Activated CD8-positive, alpha-beta T cell treated with anti-CD3 and anti-CD28 coated beads, Interleukin-2, amount 10 ng/mL, durations not matched to agents 7 days and 5 days (primary cell): ENCODE data around the gene HBQ1. TPM values are rescaled to one million over a fixed set of nuclear protein-coding genes. Genes with fewer than 3 reads are reported as not detected.
A peak's percentile ranks its signal among the peaks of the same experiment; 100 is the strongest.

Experiments used
- ATAC-seq: fragments of 150-1000 bp; cut with Tn5 transposase; one replicate; pipeline ENCODE4 v1.10.0; 2021; ENCODE audit warnings: moderate library complexity
- CTCF ChIA-PET: fragments of 350-600 bp; sonication (Branson Sonifier 250); formaldehyde crosslinking; loops from one replicate; lab custom pipeline; 2021; ENCODE audit warnings: antibody characterized with exemption; lab: Charles Lee
- POLR2A ChIA-PET: fragments of 350-600 bp; sonication (Branson Sonifier 250); formaldehyde crosslinking; loops from one replicate; lab custom pipeline; 2021; ENCODE audit warnings: antibody characterized with exemption; lab: Charles Lee
- DNase-seq: peaks from one replicate; pipeline ENCODE4 v3.0.0-alpha.2; 2020
- H3K27ac Mint-ChIP-seq: one replicate; pipeline ENCODE4 v1.8.0; 2021; ENCODE audit warnings: mild to moderate bottlenecking, mixed read lengths
- H3K27me3 Mint-ChIP-seq: one replicate; pipeline ENCODE4 v1.8.0; 2021; ENCODE audit warnings: low read depth, mixed read lengths
- H3K36me3 Mint-ChIP-seq: one replicate; pipeline ENCODE4 v1.8.0; 2021; ENCODE audit warnings: low read depth, mixed read lengths
- H3K4me1 Mint-ChIP-seq: one replicate; pipeline ENCODE4 v1.8.0; 2021; ENCODE audit warnings: low read depth, mixed read lengths
- H3K4me3 Mint-ChIP-seq: one replicate; pipeline ENCODE4 v1.8.0; 2021; ENCODE audit warnings: mild to moderate bottlenecking, mixed read lengths
- H3K9me3 Mint-ChIP-seq: one replicate; pipeline ENCODE4 v1.8.0; 2022; ENCODE audit warnings: mixed read lengths; ENCODE audit not compliant: insufficient read depth
- total RNA-seq, 2 experiments: library from RNA; stranded (reverse); gene quantifications; one replicate each; pipeline ENCODE4 v1.2.3, GENCODE V29; 2021

Gene HBQ1
- total RNA-seq, result not detected

DNA sequence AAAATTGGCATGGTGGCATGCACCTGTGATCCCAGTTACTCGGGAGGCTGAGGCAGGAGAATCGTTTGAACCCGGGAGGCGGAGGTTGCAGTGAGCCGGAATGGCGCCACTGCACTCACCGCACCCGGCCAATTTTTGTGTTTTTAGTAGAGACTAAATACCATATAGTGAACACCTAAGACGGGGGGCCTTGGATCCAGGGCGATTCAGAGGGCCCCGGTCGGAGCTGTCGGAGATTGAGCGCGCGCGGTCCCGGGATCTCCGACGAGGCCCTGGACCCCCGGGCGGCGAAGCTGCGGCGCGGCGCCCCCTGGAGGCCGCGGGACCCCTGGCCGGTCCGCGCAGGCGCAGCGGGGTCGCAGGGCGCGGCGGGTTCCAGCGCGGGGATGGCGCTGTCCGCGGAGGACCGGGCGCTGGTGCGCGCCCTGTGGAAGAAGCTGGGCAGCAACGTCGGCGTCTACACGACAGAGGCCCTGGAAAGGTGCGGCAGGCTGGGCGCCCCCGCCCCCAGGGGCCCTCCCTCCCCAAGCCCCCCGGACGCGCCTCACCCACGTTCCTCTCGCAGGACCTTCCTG is at the start of gene HBQ1:
TSS of gene HBQ1 (plus strand) at position 359 of the 575 bp plus-strand sequence. CDS start at position 387, 28 bp downstream.
- CTCF ChIA-PET, result interaction anchor here (0.6 to 3.1 kb wide), 6 partner anchors 12 to 114 kb away, joined by 3 to 17 read pairs (median 7); partner anchors contain the start of gene RHBDF1
- POLR2A ChIA-PET, result interaction anchor here (0.7 to 1.1 kb wide), 2 partner anchors 12 to 48 kb away, joined by 3 read pairs; no protein-coding TSS in a partner anchor
- no peaks in the 10 kb centered on the region for H3K36me3 Mint-ChIP-seq
- ATAC-seq (no peak), DNase-seq (peak; percentile 38)
- H3K27ac Mint-ChIP-seq, result no peak within 1 kb of the TSS
- H3K27me3 Mint-ChIP-seq, result peaks cover 30% of the 10 kb centered on the region
- peaks cover 16% of the 10 kb centered on the region for H3K4me1 Mint-ChIP-seq
- H3K4me3 Mint-ChIP-seq, result no peak within 1 kb of the TSS
- H3K9me3 Mint-ChIP-seq, result no peaks in the 10 kb centered on the region

DNA sequence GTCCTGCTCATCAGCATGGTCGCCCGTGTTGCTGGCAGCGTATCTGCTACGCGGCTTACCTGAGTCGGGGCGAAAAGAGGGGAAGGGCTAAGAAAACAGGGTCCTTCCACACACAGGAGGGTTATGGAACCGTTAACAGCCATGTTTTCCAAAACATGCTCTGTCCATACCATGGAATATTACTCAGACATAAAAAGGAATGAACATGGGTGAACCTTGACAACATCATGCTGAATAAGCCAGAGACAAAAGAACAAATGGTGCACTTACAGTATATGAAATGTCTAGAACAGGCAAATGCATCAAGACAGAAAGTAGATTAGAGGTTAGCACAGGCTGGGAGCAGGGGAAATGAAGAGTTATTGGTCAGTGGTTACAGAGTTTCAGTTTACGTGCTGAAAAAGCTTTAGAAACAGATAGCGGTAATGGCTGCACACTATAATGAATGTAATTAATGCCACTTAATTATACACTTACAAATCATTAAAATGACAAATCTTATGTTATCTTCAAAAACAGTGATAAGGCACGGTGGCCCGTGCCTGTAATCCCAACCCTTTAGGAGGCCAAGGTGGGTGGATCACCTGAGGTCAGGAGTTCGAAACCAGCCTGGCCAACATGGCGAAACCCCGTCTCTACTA is 49.6 kb upstream of the HBQ1 start:
- peaks cover 4% of the 10 kb centered on the region for H3K36me3 Mint-ChIP-seq
- CTCF ChIA-PET, result interaction anchor here (0.7 to 1.3 kb wide), 3 partner anchors 13 to 231 kb away, joined by 3 to 4 read pairs (median 3); no protein-coding TSS in a partner anchor
- no peak overlapping the region for H3K27ac Mint-ChIP-seq
- POLR2A ChIA-PET, result no interaction called here
- H3K27me3 Mint-ChIP-seq, result no peaks in the 10 kb centered on the region
- no peaks in the 10 kb centered on the region for H3K9me3 Mint-ChIP-seq
- ATAC-seq, result no peak
- DNase-seq, result no peak
- H3K4me1 Mint-ChIP-seq, result peaks cover 34% of the 10 kb centered on the region
- no peak overlapping the region for H3K4me3 Mint-ChIP-seq

DNA sequence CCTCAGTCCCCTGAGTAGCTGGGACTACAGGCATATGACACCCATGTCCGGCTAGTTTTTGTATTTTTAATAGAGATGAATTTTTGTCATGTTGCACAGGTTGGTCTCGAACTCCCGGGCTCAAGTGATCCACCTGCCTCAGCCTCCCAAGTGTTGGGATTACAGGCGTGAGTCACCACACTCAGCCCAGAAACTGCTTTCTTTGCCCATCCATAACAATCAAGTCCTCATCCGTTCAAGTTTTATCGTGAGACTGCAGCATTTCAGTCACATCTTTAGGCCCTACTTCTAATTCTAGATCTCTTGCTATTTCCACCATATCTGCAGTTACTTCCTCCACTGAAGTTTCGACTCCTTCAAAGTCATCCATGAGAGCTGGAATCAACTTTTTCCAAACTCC is 48.1 kb upstream of the HBQ1 start:
- peaks cover 6% of the 10 kb centered on the region for H3K36me3 Mint-ChIP-seq
- no peak overlapping the region for H3K27ac Mint-ChIP-seq
- DNase-seq (no peak), ATAC-seq (no peak)
- H3K4me1 Mint-ChIP-seq, result peaks cover 43% of the 10 kb centered on the region
- no peaks in the 10 kb centered on the region for H3K27me3 Mint-ChIP-seq
- no peaks in the 10 kb centered on the region for H3K9me3 Mint-ChIP-seq
- CTCF ChIA-PET, result interaction anchor here (2.9 kb wide), 1 partner anchor 66 kb away, joined by 11 read pairs; no protein-coding TSS in a partner anchor
- no peak overlapping the region for H3K4me3 Mint-ChIP-seq
- POLR2A ChIA-PET, result no interaction called here

DNA sequence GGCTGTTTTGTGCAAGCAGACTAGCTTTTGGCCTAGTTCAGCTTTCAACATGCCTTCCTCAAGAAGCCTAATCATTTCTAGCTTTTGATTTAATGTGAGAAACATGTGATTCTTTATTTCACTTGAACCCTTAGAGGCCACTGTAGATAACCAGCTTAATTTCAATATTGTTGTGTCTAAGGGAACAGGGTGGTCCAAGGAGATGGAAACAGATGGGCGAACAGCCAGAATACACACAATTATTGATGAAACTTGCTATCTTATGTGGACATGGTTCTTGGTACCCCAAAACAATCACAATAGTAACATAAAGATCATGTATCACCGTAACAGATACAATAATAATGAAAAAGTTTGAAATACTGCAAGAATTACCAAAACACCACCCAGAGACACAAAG is 46.5 kb upstream of the HBQ1 start:
- DNase-seq, result no peak
- H3K27ac Mint-ChIP-seq, result no peak overlapping the region
- peaks cover 45% of the 10 kb centered on the region for H3K4me1 Mint-ChIP-seq
- no peak for ATAC-seq
- H3K27me3 Mint-ChIP-seq, result no peaks in the 10 kb centered on the region
- H3K9me3 Mint-ChIP-seq, result no peaks in the 10 kb centered on the region
- ChIA-PET CTCF (interaction anchor here (1.1 to 2.9 kb wide), 6 partner anchors 12 to 68 kb away, joined by 3 to 11 read pairs (median 4); no protein-coding TSS in a partner anchor), POLR2A (no interaction called here)
- H3K36me3 Mint-ChIP-seq, result peaks cover 8% of the 10 kb centered on the region
- no peak overlapping the region for H3K4me3 Mint-ChIP-seq

DNA sequence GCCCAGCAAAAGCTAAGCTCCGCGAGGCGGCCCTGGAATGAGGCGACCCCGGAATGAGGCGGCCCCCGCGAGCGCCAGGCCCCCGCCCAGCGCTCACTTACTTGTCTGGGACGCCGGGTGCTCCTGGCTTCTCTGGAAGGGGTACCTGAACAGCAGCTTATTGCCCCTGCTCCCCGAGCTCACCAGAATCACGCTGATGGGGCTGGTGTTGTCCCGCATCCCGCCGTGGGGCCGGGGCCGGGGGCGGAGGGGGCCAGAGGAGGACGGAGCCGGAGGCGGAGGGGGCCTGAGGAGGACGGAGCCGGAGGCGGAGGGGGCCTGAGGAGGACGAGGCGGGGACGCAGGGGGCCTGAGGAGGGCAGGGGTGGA is 42.2 kb upstream of the HBQ1 start:
- ChIA-PET POLR2A (interaction anchor here (1.5 kb wide), 1 partner anchor 61 kb away, joined by 4 read pairs; no protein-coding TSS in a partner anchor), CTCF (interaction anchor here (1.0 to 1.5 kb wide), 2 partner anchors 31 to 72 kb away, joined by 3 to 7 read pairs; no protein-coding TSS in a partner anchor)
- Mint-ChIP-seq H3K27ac (peak overlapping the region; percentile 78), H3K27me3 (no peaks in the 10 kb centered on the region), H3K36me3 (peaks cover 5% of the 10 kb centered on the region), H3K4me1 (peaks cover 25% of the 10 kb centered on the region), H3K9me3 (no peaks in the 10 kb centered on the region), H3K4me3 (peak overlapping the region; percentile 84)
- no peak for DNase-seq
- ATAC-seq, result peak; percentile 37

DNA sequence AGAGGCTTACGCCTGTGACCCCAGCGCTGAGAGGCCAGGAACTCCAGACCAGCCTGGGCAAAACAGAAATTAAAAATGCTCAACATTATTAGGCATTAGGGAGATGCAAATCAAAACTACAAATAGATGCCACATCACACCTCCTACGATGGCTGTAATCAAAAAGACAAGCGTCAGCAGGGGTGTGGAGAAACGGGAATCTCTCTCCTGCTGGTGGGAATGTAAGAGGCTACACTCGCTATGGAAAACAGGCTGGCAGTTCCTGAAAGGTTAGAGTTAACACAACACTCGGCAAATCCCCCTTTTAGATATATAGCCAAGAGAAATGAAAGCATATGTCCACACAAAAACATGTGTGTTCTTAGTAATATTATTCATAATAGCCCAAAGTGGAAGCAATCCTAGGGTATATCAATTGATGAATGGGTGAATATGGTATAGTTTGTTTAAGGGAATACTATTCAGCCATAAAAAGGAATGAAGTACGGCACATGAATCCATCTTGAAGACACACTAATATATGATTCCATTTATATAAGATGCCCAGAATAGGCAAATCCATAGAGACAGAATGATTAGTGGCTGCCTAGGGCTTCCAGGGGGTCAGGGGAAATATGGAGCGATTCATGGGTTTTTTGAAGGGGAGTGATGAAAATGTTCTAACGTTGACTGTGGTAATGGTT is 39.9 kb upstream of the HBQ1 start:
- Mint-ChIP-seq H3K27ac (no peak overlapping the region), H3K9me3 (no peaks in the 10 kb centered on the region), H3K4me1 (peaks cover 20% of the 10 kb centered on the region), H3K4me3 (peak overlapping the region; percentile 6), H3K36me3 (peaks cover 5% of the 10 kb centered on the region), H3K27me3 (peaks cover 3% of the 10 kb centered on the region)
- ATAC-seq, result no peak
- CTCF ChIA-PET, result interaction anchor here (1.0 to 1.8 kb wide), 3 partner anchors 22 to 42 kb away, joined by 3 to 5 read pairs (median 3); no protein-coding TSS in a partner anchor
- POLR2A ChIA-PET, result interaction anchor here (0.6 kb wide), 1 partner anchor 78 kb away, joined by 3 read pairs; no protein-coding TSS in a partner anchor
- no peak for DNase-seq

DNA sequence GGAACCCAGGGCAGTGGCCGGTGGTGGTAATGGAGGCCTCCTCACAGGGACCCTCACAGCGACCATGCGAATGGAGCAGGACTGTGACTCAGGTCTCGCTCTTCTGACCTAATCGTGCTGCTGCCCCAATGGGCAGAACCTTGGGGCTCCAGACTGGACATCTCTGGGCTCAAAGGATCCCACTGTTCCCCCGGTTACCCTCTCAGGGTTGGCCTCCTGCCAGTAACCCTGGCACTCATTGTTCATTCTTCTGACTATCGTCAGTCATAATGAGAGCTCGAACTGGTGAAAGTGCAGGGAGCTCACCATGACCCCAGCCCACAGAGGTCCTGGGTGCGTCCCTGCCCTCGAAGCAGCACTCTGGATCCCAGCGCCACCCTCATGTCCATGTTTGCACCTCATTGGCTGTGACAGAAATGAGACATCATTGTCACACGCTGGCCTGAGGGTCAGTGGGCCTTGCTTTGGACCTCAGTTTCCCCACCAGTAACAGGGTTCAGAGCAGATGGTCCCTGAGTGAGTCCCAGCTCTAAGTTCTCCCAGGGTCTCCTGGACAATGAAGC is 37.8 kb upstream of the HBQ1 start:
- DNase-seq, result no peak
- H3K4me1 Mint-ChIP-seq, result peaks cover 7% of the 10 kb centered on the region
- H3K4me3 Mint-ChIP-seq, result no peak overlapping the region
- ChIA-PET POLR2A (interaction anchor here (0.8 kb wide), 1 partner anchor 33 kb away, joined by 3 read pairs; no protein-coding TSS in a partner anchor), CTCF (interaction anchor here (0.9 kb wide), 1 partner anchor 46 kb away, joined by 4 read pairs; no protein-coding TSS in a partner anchor)
- H3K9me3 Mint-ChIP-seq, result no peaks in the 10 kb centered on the region
- H3K27ac Mint-ChIP-seq, result no peak overlapping the region
- peaks cover 2% of the 10 kb centered on the region for H3K36me3 Mint-ChIP-seq
- peaks cover 3% of the 10 kb centered on the region for H3K27me3 Mint-ChIP-seq
- ATAC-seq, result no peak

DNA sequence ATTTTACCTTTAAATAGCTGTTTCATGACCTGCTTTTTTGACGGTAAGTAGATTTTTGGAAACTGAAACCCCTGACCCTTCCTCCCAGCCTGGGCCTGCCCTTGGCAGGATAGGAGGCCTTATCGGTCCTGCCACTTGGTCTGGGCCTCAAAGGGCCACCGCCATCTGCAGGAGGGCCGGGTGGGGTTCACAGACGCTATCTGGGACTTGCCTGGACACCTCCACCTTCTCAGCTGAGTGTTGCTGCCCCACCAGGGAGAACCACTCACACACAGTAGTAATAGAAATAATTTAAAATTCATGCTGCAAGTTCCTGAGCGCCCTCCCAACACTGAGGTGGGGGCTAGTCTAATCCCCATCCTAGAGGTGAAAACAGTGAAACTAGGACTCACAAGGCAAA is 37.2 kb upstream of the HBQ1 start:
- no peak overlapping the region for H3K27ac Mint-ChIP-seq
- POLR2A ChIA-PET, result interaction anchor here (0.8 kb wide), 1 partner anchor 32 kb away, joined by 3 read pairs; no protein-coding TSS in a partner anchor
- H3K4me3 Mint-ChIP-seq, result no peak overlapping the region
- H3K4me1 Mint-ChIP-seq, result peaks cover 7% of the 10 kb centered on the region
- no peak for DNase-seq
- ATAC-seq, result no peak
- H3K9me3 Mint-ChIP-seq, result no peaks in the 10 kb centered on the region
- H3K36me3 Mint-ChIP-seq, result no peaks in the 10 kb centered on the region
- peaks cover 3% of the 10 kb centered on the region for H3K27me3 Mint-ChIP-seq
- CTCF ChIA-PET, result interaction anchor here (0.9 kb wide), 1 partner anchor 46 kb away, joined by 4 read pairs; no protein-coding TSS in a partner anchor

DNA sequence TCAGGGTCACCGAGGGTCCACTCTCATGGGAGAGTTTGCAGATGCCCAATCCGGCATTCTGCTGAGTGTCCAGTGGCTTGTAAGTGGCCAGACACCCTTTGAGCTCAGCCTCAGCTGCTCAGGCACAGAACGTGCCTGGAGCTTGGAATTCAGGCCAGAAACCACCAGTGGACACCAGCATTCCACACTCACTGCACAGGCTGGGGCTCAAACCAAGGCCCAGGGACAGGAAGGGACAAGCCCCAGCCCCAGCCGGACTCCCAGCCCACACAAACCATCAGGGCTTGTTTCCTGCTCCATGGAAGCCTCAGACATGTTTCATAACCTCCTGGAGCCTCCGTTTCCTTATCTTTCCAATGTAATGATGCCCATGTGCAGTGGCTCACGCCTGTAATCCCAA is 36.8 kb upstream of the HBQ1 start:
- Mint-ChIP-seq H3K36me3 (no peaks in the 10 kb centered on the region), H3K4me1 (peaks cover 7% of the 10 kb centered on the region), H3K27ac (no peak overlapping the region), H3K4me3 (no peak overlapping the region), H3K27me3 (peaks cover 3% of the 10 kb centered on the region), H3K9me3 (no peaks in the 10 kb centered on the region)
- CTCF ChIA-PET, result interaction anchor here (0.9 kb wide), 1 partner anchor 47 kb away, joined by 4 read pairs; no protein-coding TSS in a partner anchor
- DNase-seq, result no peak
- POLR2A ChIA-PET, result no interaction called here
- ATAC-seq, result no peak

DNA sequence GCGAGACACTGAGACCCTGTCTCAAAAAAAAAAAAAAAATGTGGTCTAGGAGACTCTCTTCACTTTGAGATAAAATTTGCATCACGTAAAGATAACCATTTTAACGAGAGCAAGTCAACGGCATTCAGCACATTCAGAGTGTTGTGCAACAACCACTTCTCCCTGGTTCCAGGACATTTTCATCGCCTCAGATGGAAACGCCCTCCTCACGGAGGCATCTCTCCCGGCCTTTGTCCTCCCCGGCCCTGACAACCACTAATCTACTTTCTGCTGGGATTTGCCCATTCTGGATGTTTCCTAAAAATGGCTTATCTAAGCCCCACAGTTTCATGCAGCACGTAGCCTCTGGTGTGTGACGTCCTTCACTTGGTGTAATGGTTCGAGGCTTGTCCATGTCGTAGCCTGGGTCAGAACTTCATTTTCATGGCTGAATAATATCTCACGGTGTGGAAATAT is 35.4 kb upstream of the HBQ1 start:
- no peak for ATAC-seq
- ChIA-PET CTCF (no interaction called here), POLR2A (no interaction called here)
- H3K27ac Mint-ChIP-seq, result no peak overlapping the region
- peaks cover 3% of the 10 kb centered on the region for H3K27me3 Mint-ChIP-seq
- H3K4me1 Mint-ChIP-seq, result no peaks in the 10 kb centered on the region
- H3K4me3 Mint-ChIP-seq, result no peak overlapping the region
- H3K36me3 Mint-ChIP-seq, result no peaks in the 10 kb centered on the region
- no peaks in the 10 kb centered on the region for H3K9me3 Mint-ChIP-seq
- DNase-seq, result no peak

DNA sequence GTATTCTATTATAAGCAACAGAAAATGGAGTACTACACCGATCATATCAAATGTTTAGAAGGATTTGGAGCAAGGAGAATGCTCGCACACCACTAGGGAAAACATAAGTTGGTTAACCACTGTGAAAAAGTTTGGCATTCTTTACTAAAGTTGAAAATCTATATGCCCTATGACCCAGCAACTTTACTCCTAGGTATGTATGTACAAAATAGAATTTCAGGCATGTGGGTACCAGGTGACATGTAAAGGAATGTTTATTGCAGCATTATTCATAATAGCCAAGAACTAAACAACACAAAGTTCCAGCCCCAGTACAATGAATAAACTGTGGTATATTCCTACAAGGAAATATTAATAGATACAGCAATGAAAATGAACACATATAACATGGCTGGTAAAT is 33.6 kb upstream of the HBQ1 start:
- ATAC-seq, result no peak
- ChIA-PET CTCF (no interaction called here), POLR2A (no interaction called here)
- H3K27me3 Mint-ChIP-seq, result peaks cover 5% of the 10 kb centered on the region
- no peaks in the 10 kb centered on the region for H3K4me1 Mint-ChIP-seq
- no peak overlapping the region for H3K27ac Mint-ChIP-seq
- no peaks in the 10 kb centered on the region for H3K36me3 Mint-ChIP-seq
- no peak for DNase-seq
- no peaks in the 10 kb centered on the region for H3K9me3 Mint-ChIP-seq
- H3K4me3 Mint-ChIP-seq, result no peak overlapping the region
